H54 (cell line): ENCODE measurements around the gene ACOT2.
A peak's percentile ranks its signal among the peaks of the same experiment; 100 is the strongest.

Source experiments
- DNase-seq: peaks from one replicate; pipeline ENCODE4 v3.0.0; 2011; ENCODE audit warnings: low spot score, mixed read lengths; ENCODE audit not compliant: insufficient read length
- FAIRE-seq: peaks from 3 replicates; lab custom pipeline; 2011; peaks lifted over from hg19 to GRCh38; lab: Jason Lieb, UNC
- POLR2A ChIP-seq: IDR thresholded peaks from 2 replicates; pipeline ENCODE4 v1.6.1; 2011; ENCODE audit warnings: low read depth, mild to moderate bottlenecking, low read length

Gene ACOT2

DNA sequence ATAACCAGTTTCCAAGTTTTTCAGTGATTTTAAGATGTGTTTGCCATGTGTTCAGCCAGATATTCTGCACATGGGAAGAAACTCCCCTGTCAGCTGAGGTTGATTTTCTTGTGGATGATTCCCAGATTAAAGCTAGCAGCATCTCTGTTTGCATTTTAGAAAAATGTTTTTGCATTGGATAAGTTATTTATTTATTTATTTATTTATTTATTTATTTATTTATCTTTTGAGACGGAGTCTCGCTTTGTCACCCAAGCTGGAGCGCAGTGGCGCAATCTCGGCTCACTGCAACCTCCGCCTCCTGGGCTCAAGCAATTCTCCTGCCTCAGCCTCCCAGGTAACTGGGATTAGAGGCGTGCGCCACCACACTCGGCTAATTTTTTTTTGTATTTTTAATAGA lies 25.5 kb downstream of the ACOT2 start:
- no peak for DNase-seq
- no peak for FAIRE-seq
- TF ChIP-seq POLR2A = no peak

DNA sequence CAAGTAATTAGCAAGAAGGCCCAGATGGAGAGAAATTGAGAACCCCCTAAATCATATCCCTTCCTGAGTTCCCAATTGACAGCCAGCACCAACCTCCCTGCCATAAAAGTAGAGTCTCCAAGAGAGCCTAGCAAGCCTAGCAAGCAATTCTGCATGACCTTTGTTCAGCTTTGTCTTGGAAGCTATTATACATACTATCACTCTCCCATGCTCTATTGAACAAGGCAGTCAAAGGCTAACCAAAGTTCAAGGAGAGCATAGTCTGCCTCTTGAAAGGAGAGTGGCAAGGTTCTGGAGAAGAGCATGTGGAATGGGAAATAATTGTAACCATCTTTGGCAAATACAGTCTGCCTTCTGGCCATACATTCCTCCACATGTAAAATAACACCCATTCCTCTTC lies 30.5 kb downstream of the ACOT2 start:
- TF ChIP-seq POLR2A = no peak
- no peak for FAIRE-seq
- DNase-seq = no peak

DNA sequence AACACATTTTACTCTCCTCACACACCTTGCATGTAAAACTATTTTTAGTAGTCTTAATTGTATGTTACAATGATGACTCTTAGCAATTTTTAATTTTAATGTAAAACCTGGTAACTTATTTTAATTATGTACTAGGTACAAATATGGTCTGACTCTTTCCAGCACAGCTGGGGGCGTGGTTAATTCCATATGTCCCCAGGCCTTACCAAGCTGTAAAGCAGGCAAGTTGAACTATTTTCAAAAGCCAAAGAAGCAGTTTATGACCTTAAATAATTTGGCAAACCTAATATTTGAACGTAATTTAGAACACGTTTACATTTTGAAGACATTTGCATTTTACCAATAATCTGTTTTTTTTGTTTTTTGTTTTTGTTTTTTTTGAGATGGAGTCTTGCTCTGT lies 34.0 kb downstream of the ACOT2 start:
- FAIRE-seq = no peak
- no peak for DNase-seq

GRCh38 chr14:73606271-73606670 lies 37.3 kb downstream of the ACOT2 start:
- TF ChIP-seq POLR2A = no peak
- DNase-seq = no peak
- FAIRE-seq = no peak

More for the DNA sequence above, 34.0 kb downstream of the ACOT2 start:
- TF ChIP-seq POLR2A = no peak

- DNase-seq (no peak), FAIRE-seq (no peak)
- no peak for TF ChIP-seq POLR2A
These were observed 38.2 kb downstream of the ACOT2 start for GRCh38 chr14:73607241-73607640.

DNA sequence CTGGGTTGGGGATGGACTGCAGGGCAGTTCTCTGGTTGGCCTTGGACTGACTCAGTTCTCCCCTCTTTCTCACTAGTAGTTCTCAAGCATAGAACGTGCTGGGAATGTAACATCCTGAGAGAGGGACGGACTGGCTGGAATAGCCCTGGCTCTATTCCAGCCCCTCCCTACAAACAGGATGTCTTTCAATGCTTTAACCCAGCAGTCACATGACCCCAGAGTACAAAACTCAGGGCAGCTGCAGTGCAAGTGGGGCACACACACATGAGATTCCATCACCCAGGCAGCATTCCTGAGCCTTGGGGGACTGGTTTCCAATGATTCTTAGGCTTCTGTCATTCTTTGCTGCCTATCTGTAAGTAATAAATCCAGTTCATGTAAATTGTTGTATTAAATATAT lies 41.7 kb downstream of the ACOT2 start:
- no peak for DNase-seq
- FAIRE-seq = no peak
- no peak for TF ChIP-seq POLR2A

GRCh38 chr14:73612339-73613045 lies 43.5 kb downstream of the ACOT2 start, which contains the start of gene ACOT6:
TSS of gene ACOT6 (plus strand) at chr14:73612517. CDS start at chr14:73612572, 55 bp downstream.
- TF ChIP-seq POLR2A = peak; percentile 55
- no peak for FAIRE-seq
- DNase-seq = peak; percentile 85

GRCh38 chr14:73613046-73613383 lies 44.0 kb downstream of the ACOT2 start:
- DNase-seq = no peak
- TF ChIP-seq POLR2A = no peak
- no peak for FAIRE-seq

DNA sequence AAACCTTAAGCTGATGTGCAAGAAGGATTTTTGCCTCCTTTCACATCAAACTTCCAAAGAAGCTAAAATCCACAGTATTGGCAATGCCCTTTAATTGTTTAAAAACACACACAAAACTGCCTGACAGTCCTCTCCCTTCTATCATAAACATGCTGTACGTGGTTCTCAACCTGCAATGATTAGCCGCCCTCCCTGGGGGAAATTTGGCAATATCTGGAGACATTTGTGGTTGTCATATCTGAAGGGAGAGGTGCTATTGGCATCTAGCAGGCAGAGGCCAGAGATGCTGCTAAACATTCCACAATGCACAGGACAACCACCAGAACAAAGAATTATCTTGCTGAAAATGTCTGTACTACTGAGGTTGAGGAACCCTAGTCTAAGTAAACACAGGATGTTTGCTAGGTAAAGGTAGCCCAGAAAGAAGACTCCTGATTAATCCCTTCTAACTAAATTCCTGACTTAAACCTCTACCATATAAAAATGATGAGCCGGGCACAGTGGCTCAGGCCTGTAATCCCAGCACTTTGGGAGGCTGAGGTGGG lies 44.5 kb downstream of the ACOT2 start:
- FAIRE-seq = no peak
- no peak for DNase-seq
- no peak for TF ChIP-seq POLR2A

DNA sequence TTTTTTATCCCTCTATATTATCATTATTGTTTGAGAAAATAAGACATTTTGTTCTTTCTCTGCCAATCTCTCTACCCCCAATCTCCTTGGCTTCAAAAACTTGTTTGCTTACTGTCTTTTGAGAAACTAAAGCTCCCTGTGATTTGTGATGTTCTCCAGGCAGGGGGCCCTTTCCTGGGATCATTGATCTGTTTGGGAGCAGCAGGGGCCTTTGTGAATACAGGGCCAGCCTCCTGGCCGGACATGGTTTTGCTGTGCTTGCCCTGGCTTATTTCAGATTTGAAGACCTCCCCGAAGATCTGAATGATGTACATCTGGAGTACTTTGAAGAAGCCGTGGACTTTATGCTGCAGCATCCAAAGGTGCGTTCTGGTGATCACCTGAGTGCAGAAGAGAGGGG lies 47.8 kb downstream of the ACOT2 start:
- no peak for DNase-seq
- no peak for TF ChIP-seq POLR2A
- FAIRE-seq = no peak

DNA sequence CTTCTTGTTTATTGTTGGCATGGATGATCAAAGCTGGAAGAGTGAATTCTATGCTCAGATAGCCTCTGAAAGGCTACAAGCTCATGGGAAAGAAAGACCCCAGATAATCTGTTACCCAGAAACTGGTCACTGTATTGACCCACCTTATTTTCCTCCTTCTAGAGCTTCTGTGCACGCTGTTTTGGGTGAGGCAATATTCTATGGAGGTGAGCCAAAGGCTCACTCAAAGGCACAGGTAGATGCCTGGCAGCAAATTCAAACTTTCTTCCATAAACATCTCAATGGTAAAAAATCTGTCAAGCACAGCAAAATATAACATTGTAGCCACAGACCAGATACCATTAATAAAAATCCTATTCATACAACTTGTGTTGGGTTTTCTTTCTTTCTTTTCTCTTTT lies 50.5 kb downstream of the ACOT2 start:
- no peak for FAIRE-seq
- TF ChIP-seq POLR2A = no peak
- DNase-seq = no peak

DNA sequence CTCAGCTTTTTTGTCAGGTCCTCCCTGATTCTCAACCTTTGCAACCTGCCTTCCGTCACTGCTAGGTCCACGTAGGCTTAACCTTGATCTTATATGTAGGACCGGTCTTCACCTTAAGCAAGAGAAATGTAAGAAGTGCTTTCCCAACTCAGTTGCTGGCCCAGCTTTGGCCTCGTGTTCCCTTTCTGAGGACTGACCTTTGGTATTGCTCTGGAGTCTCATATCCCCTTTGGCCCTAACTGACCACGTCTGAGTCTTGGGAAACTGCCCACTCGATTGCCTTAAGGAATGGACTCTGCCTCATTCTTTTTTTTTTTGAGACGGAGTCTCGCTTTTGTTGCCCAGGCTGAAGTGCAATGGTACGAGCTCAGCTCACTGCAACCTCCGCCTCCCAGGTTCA lies 51.3 kb downstream of the ACOT2 start:
- FAIRE-seq (no peak), DNase-seq (no peak)
- no peak for TF ChIP-seq POLR2A

GRCh38 chr14:73623504-73624054 lies 54.6 kb downstream of the ACOT2 start:
- no peak for FAIRE-seq
- TF ChIP-seq POLR2A = no peak
- DNase-seq = no peak
